ENCODE measurements around the gene JADE1.

The JADE1 gene

DNA sequence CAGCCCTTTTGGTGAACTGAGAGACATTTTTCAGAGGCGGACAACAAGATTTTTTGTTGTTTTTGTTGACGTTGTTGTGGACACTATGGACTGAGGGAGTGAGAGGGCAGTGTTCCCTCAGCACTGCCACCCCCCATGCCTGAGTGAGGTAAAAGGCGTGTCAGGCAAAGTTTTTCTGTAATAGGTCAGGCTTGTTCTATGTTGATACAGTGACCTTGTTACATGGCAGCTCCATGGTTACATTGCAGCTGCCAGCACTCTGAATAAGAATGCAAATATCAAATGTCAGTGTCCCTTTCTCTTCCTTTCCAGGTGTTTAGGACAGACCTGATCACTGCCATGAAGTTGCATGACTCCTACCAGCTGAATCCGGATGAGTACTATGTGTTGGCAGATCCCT is 36.6 kb downstream of the JADE1 start:
- peaks cover 21% of the 10 kb centered on the region for H3K4me1 ChIP-seq (ENCODE audit: control insufficient read depth, insufficient read depth, low read length)
- no peaks in the 10 kb centered on the region for H3K27me3 ChIP-seq (ENCODE audit: control insufficient read depth in 1 of 2, insufficient read depth in 2 of 2, low read length in 2 of 2)
- H3K9me3 ChIP-seq (ENCODE audit: control insufficient read depth in 2 of 2, low read length in 2 of 2): no peaks in the 10 kb centered on the region
- H3K4me3 ChIP-seq (ENCODE audit: low read length in 2 of 2): no peak overlapping the region
- no peak overlapping the region for H3K9ac ChIP-seq (ENCODE audit: low read length in 2 of 2)
- no peak overlapping the region for H3K27ac ChIP-seq (ENCODE audit: low read length)
- peaks cover 41 to 48% of the 10 kb centered on the region in 2 donors for H3K36me3 ChIP-seq (ENCODE audit: control insufficient read depth in 2 of 2, insufficient read depth in 2 of 2, low read length in 2 of 2)

DNA sequence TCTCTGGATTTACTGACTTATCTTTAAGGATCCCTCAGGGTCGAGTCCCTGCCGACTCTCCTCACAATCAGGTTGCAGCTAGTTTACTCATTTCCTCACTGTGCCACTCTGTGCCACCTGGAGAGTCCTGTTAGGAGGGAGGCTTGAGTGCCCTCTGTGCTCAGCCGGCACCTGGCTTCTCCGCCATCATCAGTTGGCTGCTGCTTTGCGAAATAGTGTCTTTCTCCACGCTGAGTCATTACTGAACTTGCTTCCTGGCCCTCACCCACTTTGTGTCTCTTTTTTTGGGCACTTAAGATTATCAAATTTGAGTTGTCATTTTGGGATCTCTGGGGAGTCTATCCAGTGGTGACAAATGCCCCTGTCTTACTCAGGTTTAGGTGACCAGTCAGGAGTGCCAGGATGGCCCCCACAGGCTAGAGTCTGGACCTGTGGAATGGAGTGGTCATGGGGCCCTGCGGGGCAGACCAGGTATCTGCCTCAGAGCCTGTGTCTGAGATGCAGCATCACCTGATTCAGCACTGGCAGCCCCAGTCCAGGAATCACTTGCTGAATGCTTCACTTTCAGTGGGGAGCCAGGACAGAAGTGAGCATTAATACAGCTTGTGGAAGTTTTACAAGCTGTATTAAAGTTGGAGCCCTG is 37.7 kb downstream of the JADE1 start:
- no peak overlapping the region for H3K4me3 ChIP-seq (ENCODE audit: low read length in 2 of 2)
- peaks cover 46 to 57% of the 10 kb centered on the region in 2 donors for H3K36me3 ChIP-seq (ENCODE audit: control insufficient read depth in 2 of 2, insufficient read depth in 2 of 2, low read length in 2 of 2)
- peaks cover 21% of the 10 kb centered on the region for H3K4me1 ChIP-seq (ENCODE audit: control insufficient read depth, insufficient read depth, low read length)
- H3K9ac ChIP-seq (ENCODE audit: low read length in 2 of 2): no peak overlapping the region
- H3K27ac ChIP-seq (ENCODE audit: low read length): no peak overlapping the region
- no peaks in the 10 kb centered on the region for H3K27me3 ChIP-seq (ENCODE audit: control insufficient read depth in 1 of 2, insufficient read depth in 2 of 2, low read length in 2 of 2)
- no peaks in the 10 kb centered on the region for H3K9me3 ChIP-seq (ENCODE audit: control insufficient read depth in 2 of 2, low read length in 2 of 2)

DNA sequence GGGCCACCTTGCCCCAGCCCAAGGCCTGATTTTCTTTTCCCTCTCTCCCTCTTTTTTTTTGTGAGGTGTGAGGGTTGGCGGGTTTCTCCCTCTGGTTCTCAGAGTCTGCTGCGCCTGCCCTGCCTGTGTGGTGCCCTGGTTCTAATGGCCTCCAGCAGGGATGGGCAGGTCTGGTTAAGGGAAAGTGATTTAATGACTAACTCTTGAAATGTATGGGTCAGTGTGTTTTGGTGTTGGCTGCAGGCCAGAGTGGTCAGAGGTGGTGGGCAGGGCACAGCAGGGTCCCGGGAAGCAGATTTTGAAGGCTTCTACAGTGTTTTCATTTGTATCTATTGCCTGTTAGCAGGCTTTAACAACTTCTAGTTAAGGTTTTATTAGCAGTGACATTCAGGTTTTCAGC is 39.0 kb downstream of the JADE1 start:
- no peak overlapping the region for H3K27ac ChIP-seq (ENCODE audit: low read length)
- peaks cover 18% of the 10 kb centered on the region for H3K4me1 ChIP-seq (ENCODE audit: control insufficient read depth, insufficient read depth, low read length)
- no peaks in the 10 kb centered on the region for H3K27me3 ChIP-seq (ENCODE audit: control insufficient read depth in 1 of 2, insufficient read depth in 2 of 2, low read length in 2 of 2)
- H3K4me3 ChIP-seq (ENCODE audit: low read length in 2 of 2): no peak overlapping the region
- H3K9me3 ChIP-seq (ENCODE audit: control insufficient read depth in 2 of 2, low read length in 2 of 2): no peaks in the 10 kb centered on the region
- peaks cover 53 to 67% of the 10 kb centered on the region in 2 donors for H3K36me3 ChIP-seq (ENCODE audit: control insufficient read depth in 2 of 2, insufficient read depth in 2 of 2, low read length in 2 of 2)
- H3K9ac ChIP-seq (ENCODE audit: low read length in 2 of 2): no peak overlapping the region

DNA sequence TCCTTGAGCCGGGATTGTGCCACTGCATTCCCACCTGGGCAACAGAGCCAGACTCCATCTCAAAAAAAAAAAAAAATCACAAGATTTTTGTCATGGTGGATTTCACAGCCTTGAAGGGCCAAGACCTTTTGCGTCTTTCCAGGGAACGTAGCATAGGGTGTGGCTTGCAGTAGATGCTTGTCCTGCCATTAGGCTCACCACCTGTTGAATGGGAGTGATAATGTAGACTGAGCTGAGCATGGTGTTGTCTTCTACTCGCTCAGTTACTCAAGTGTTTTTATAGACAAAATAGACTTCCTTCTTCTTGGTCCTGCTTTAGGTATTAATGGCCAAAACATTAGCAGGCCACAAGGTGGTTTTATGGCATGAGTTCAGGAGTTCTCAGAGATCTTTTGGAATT is 40.8 kb downstream of the JADE1 start:
- Histone ChIP-seq H3K27me3 (ENCODE audit: control insufficient read depth in 1 of 2, insufficient read depth in 2 of 2, low read length in 2 of 2) (no peaks in the 10 kb centered on the region), H3K9ac (ENCODE audit: low read length in 2 of 2) (no peak overlapping the region), H3K36me3 (ENCODE audit: control insufficient read depth in 2 of 2, insufficient read depth in 2 of 2, low read length in 2 of 2) (peaks cover 47 to 71% of the 10 kb centered on the region in 2 donors), H3K9me3 (ENCODE audit: control insufficient read depth in 2 of 2, low read length in 2 of 2) (no peaks in the 10 kb centered on the region), H3K27ac (ENCODE audit: low read length) (no peak overlapping the region), H3K4me1 (ENCODE audit: control insufficient read depth, insufficient read depth, low read length) (peaks cover 5% of the 10 kb centered on the region), H3K4me3 (ENCODE audit: low read length in 2 of 2) (no peak overlapping the region)

DNA sequence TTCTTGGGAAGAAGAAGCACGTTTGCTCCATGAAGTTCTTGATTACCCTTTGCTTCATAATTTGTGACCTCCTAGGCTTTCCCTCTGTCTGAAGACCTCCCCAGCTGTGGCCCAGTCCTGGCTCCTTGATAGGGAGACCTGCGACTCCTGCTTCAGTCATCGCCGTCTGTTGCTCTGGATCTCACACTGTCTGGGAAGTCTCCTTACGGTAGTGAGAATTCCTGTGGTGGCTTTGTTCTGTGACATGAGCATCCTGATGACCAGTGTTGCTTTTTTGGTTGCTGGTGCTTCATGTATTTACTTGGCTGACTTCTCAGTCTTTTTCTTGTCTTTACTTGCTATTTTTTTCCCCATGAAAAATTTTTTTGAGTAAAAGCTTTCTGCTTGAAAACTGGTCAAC is 44.2 kb downstream of the JADE1 start:
- H3K27ac ChIP-seq (ENCODE audit: low read length): no peak overlapping the region
- H3K4me1 ChIP-seq (ENCODE audit: control insufficient read depth, insufficient read depth, low read length): peaks cover 1% of the 10 kb centered on the region
- H3K27me3 ChIP-seq (ENCODE audit: control insufficient read depth in 1 of 2, insufficient read depth in 2 of 2, low read length in 2 of 2): no peaks in the 10 kb centered on the region
- no peaks in the 10 kb centered on the region for H3K9me3 ChIP-seq (ENCODE audit: control insufficient read depth in 2 of 2, low read length in 2 of 2)
- no peak overlapping the region for H3K9ac ChIP-seq (ENCODE audit: low read length in 2 of 2)
- no peak overlapping the region for H3K4me3 ChIP-seq (ENCODE audit: low read length in 2 of 2)
- H3K36me3 ChIP-seq (ENCODE audit: control insufficient read depth in 2 of 2, insufficient read depth in 2 of 2, low read length in 2 of 2): peaks cover 55 to 78% of the 10 kb centered on the region in 2 donors

DNA sequence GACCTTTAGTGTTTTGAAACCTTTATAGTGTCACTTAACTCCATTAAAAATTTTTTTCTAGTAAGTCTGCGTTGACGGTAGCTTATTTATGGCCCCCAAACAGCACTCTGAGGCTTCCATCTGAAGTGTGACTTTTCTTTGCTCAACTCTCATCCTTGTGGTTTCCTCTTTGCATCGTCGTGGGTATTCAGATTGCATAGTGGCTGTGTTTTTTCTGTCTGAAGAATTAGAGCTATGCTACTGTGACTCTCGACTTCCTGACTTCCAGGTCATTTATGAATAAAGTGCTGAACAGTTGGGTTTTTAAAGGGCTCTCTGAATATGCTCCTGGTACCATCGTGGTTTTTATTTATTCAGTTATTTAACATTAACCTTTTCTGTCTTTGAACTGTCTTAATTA is 44.9 kb downstream of the JADE1 start:
- Histone ChIP-seq H3K4me3 (ENCODE audit: low read length in 2 of 2) (no peak overlapping the region), H3K9ac (ENCODE audit: low read length in 2 of 2) (no peak overlapping the region), H3K4me1 (ENCODE audit: control insufficient read depth, insufficient read depth, low read length) (peaks cover 8% of the 10 kb centered on the region), H3K27me3 (ENCODE audit: control insufficient read depth in 1 of 2, insufficient read depth in 2 of 2, low read length in 2 of 2) (no peaks in the 10 kb centered on the region), H3K36me3 (ENCODE audit: control insufficient read depth in 2 of 2, insufficient read depth in 2 of 2, low read length in 2 of 2) (peaks cover 50 to 74% of the 10 kb centered on the region in 2 donors), H3K27ac (ENCODE audit: low read length) (no peak overlapping the region), H3K9me3 (ENCODE audit: control insufficient read depth in 2 of 2, low read length in 2 of 2) (no peaks in the 10 kb centered on the region)

DNA sequence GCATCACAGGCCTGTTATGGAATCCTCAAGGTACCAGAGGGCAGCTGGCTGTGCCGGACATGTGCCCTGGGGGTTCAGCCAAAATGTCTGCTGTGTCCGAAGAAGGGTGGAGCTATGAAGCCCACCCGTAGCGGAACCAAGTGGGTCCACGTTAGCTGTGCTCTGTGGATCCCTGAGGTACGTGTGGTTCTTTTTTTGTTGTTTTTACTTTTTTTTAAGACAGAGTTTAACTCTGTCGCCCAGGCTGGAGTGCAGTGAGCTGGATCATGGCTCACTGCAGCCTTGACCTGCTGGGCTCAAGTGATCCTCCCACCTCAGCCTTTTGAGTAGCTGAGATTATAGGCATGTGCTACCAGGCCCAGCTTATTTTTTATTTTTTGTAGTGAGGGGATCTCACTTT is 46.1 kb downstream of the JADE1 start:
- Histone ChIP-seq H3K9ac (ENCODE audit: low read length in 2 of 2) (no peak overlapping the region), H3K4me1 (ENCODE audit: control insufficient read depth, insufficient read depth, low read length) (peaks cover 15% of the 10 kb centered on the region), H3K9me3 (ENCODE audit: control insufficient read depth in 2 of 2, low read length in 2 of 2) (no peaks in the 10 kb centered on the region), H3K36me3 (ENCODE audit: control insufficient read depth in 2 of 2, insufficient read depth in 2 of 2, low read length in 2 of 2) (peaks cover 45 to 66% of the 10 kb centered on the region in 2 donors), H3K27me3 (ENCODE audit: control insufficient read depth in 1 of 2, insufficient read depth in 2 of 2, low read length in 2 of 2) (no peaks in the 10 kb centered on the region), H3K4me3 (ENCODE audit: low read length in 2 of 2) (no peak overlapping the region), H3K27ac (ENCODE audit: low read length) (no peak overlapping the region)

DNA sequence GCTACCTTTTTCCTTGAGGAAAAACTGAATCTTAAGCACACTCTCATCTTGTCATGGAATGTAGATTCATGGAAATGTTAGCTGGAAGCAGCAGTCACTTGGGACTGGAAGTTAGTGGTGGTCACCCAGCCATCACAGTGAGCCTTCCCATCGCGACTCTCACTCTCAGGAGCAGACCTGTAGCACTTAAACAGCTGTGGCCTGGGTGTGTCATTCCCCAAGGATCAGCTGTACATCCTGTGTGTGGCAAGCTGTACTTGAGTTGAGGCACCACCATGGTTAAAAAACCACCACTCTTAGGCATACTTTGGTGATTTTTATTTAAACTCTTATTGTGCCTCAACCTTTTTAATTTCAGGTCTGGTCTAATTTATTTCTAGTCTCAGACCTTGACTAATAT is 46.7 kb downstream of the JADE1 start:
- Histone ChIP-seq H3K36me3 (ENCODE audit: control insufficient read depth in 2 of 2, insufficient read depth in 2 of 2, low read length in 2 of 2) (peaks cover 41 to 72% of the 10 kb centered on the region in 2 donors), H3K27me3 (ENCODE audit: control insufficient read depth in 1 of 2, insufficient read depth in 2 of 2, low read length in 2 of 2) (no peaks in the 10 kb centered on the region), H3K4me1 (ENCODE audit: control insufficient read depth, insufficient read depth, low read length) (peaks cover 21% of the 10 kb centered on the region), H3K9me3 (ENCODE audit: control insufficient read depth in 2 of 2, low read length in 2 of 2) (no peaks in the 10 kb centered on the region), H3K9ac (ENCODE audit: low read length in 2 of 2) (no peak overlapping the region), H3K4me3 (ENCODE audit: low read length in 2 of 2) (no peak overlapping the region), H3K27ac (ENCODE audit: low read length) (no peak overlapping the region)

DNA sequence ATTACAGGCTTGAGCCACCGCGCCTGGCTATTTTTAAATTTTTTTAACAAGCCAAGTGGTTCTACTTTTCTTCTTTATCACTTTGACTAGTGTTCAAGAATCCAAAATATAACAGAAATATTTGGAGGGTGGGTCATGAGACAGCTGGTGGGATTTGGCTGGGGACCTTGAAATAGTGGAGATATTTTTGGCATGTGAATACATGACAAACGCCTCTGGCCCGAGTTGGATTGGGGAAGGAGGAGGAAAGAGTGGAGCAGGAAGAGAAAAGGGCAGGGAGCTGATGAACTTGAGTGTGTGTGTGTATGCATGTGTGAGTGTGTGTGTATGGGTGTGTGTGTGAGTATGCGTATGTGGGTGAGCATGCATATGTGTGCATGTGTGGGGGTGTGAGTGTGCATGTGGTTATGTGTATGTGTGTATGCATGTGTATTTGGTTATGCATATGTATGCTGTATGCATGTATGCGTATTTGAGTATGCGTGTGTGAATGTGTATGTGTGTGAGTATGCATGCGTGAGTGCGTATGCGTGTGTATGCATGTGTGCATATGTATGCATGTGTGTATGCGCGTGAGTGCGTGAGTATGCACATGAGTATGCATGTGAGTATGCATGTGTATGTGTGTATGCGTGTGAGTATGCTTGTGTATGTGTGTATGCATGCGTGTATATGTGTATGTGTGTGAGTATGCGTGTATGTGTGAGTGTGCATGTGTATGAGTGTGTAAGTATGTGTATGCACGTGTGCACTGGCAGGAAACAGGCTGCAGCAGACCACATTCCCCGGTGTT is 49.6 kb downstream of the JADE1 start:
- H3K27me3 ChIP-seq (ENCODE audit: control insufficient read depth in 1 of 2, insufficient read depth in 2 of 2, low read length in 2 of 2): no peaks in the 10 kb centered on the region
- H3K36me3 ChIP-seq (ENCODE audit: control insufficient read depth in 2 of 2, insufficient read depth in 2 of 2, low read length in 2 of 2): peaks cover 46 to 64% of the 10 kb centered on the region in 2 donors
- H3K4me3 ChIP-seq (ENCODE audit: low read length in 2 of 2): peak overlapping the region in 1 of 2 donors; percentile 8
- no peak overlapping the region for H3K9ac ChIP-seq (ENCODE audit: low read length in 2 of 2)
- peaks cover 30% of the 10 kb centered on the region for H3K4me1 ChIP-seq (ENCODE audit: control insufficient read depth, insufficient read depth, low read length)
- H3K9me3 ChIP-seq (ENCODE audit: control insufficient read depth in 2 of 2, low read length in 2 of 2): no peaks in the 10 kb centered on the region
- H3K27ac ChIP-seq (ENCODE audit: low read length): no peak overlapping the region

DNA sequence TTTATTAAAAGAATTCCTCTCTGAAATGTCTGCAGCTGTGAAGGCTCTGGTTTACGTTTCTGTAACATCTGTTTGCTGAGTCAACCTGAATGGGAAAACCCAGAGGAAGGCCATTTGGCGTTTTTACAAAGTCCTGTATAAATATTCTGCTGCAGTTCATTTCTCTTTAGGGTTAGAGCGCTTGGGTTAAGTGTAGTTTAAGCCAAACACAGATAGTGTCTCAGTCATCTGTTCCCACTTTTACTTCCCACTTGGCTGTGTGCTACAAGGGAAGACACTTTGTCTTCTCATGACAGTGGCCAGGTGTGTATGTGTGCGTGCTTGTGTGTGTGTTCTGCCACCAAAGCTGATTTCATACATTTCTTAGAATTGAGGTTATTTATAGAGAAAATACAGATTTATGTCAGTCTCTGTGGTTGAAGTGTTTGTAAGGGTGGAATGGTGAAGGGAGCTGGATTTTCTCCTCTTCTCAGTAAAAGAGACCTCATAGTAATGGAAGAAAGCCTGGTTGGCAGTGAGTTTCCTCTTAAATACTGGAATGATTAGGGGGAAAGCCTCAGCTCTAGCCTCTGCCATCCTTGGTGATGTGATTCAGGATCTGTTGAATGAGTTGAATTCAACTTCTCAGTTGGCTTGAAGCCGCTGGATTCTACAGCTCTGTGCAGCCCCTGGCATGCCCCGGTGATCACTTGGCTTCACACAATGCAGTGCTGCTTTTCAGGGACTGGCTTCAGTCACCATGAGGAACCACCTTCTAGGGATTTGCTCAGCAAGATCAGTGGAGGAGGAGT is 50.6 kb downstream of the JADE1 start:
- peaks cover 50 to 63% of the 10 kb centered on the region in 2 donors for H3K36me3 ChIP-seq (ENCODE audit: control insufficient read depth in 2 of 2, insufficient read depth in 2 of 2, low read length in 2 of 2)
- peak overlapping the region; percentile 46 for H3K27ac ChIP-seq (ENCODE audit: low read length)
- H3K9ac ChIP-seq (ENCODE audit: low read length in 2 of 2): peak overlapping the region in 1 of 2 donors; percentile 10
- H3K27me3 ChIP-seq (ENCODE audit: control insufficient read depth in 1 of 2, insufficient read depth in 2 of 2, low read length in 2 of 2): no peaks in the 10 kb centered on the region
- no peak overlapping the region for H3K4me3 ChIP-seq (ENCODE audit: low read length in 2 of 2)
- H3K4me1 ChIP-seq (ENCODE audit: control insufficient read depth, insufficient read depth, low read length): peaks cover 30% of the 10 kb centered on the region
- no peaks in the 10 kb centered on the region for H3K9me3 ChIP-seq (ENCODE audit: control insufficient read depth in 2 of 2, low read length in 2 of 2)

Measured in stomach smooth muscle (tissue), 2 donors.